HepG2 (cell line): ENCODE measurements around the gene NOL4L. TPM values are rescaled to one million over a fixed set of nuclear protein-coding genes. Genes with fewer than 3 reads are reported as not detected.

Experiments used
- FOXA1 ChIP-seq, 2 experiments: fragments of 450-650 bp in 1 of 2; sonication (generic) in 1 of 2; formaldehyde crosslinking in 1 of 2; IDR thresholded peaks; 2 replicates each; pipeline versions ENCODE4 v1.4.0 to v1.6.1; 2016 to 2020; ENCODE audit warnings: missing genetic modification reagents in 1 of 2
- PAWR ChIP-seq: sonication (generic); formaldehyde crosslinking; IDR thresholded peaks from 2 replicates; pipeline ENCODE4 v1.4.0; 2020; ENCODE audit warnings: missing genetic modification reagents, mild to moderate bottlenecking, borderline replicate concordance
- PHB2 ChIP-seq: fragments of 450-650 bp; IDR thresholded peaks from 2 replicates; pipeline ENCODE4 v1.6.1; 2018; ENCODE audit not compliant: partially characterized antibody
- RCOR2 ChIP-seq: IDR thresholded peaks from 2 replicates; pipeline ENCODE4 v1.6.1; 2016; ENCODE audit warnings: missing biosample characterization, missing genetic modification reagents
- SATB2 ChIP-seq: sonication (generic); formaldehyde crosslinking; IDR thresholded peaks from 2 replicates; pipeline ENCODE4 v1.5.0; 2020; ENCODE audit warnings: missing genetic modification reagents
- SNRNP70 ChIP-seq: fragments of 200-400 bp; formaldehyde crosslinking; IDR thresholded peaks from 2 replicates; pipeline ENCODE4 v1.6.1; 2017; ENCODE audit warnings: mild to moderate bottlenecking, low read depth, low read length, moderate library complexity
- SOX5 ChIP-seq: IDR thresholded peaks from 2 replicates; pipeline ENCODE4 v1.6.1; 2016; ENCODE audit warnings: borderline replicate concordance
- TBP ChIP-seq: sonication (generic); formaldehyde crosslinking; IDR thresholded peaks from 2 replicates; pipeline ENCODE4 v1.5.0; 2020; ENCODE audit warnings: missing genetic modification reagents
- TIGD3 ChIP-seq: sonication (generic); formaldehyde crosslinking; IDR thresholded peaks from 2 replicates; pipeline ENCODE4 v1.5.1; 2020; ENCODE audit warnings: mild to moderate bottlenecking, missing genetic modification reagents, borderline replicate concordance
- ZBTB26 ChIP-seq: IDR thresholded peaks from 2 replicates; pipeline ENCODE4 v1.6.1; 2016; ENCODE audit warnings: missing compliant biosample characterization, missing genetic modification reagents, borderline replicate concordance
- ZBTB37 ChIP-seq: sonication (generic); formaldehyde crosslinking; IDR thresholded peaks from 2 replicates; pipeline ENCODE4 v1.4.0; 2020; ENCODE audit warnings: mild to moderate bottlenecking, missing genetic modification reagents
- ZNF629 ChIP-seq: sonication (generic); formaldehyde crosslinking; conservative IDR thresholded peaks from 2 replicates; pipeline ENCODE4 v1.5.0; 2020; ENCODE audit warnings: missing genetic modification reagents
- ZNF709 ChIP-seq: sonication (generic); formaldehyde crosslinking; IDR thresholded peaks from 2 replicates; pipeline ENCODE4 v1.5.0; 2020; ENCODE audit warnings: mild to moderate bottlenecking, missing genetic modification reagents
- ZNF713 ChIP-seq: sonication (generic); formaldehyde crosslinking; IDR thresholded peaks from 2 replicates; pipeline ENCODE4 v1.4.0; 2020; ENCODE audit warnings: mild to moderate bottlenecking, missing genetic modification reagents
- ZNF746 ChIP-seq: sonication (generic); formaldehyde crosslinking; IDR thresholded peaks from 2 replicates; pipeline ENCODE4 v1.8.0; 2022; ENCODE audit warnings: mild to moderate bottlenecking, missing genetic modification reagents
- ZNF766 ChIP-seq: sonication (generic); formaldehyde crosslinking; IDR thresholded peaks from 2 replicates; pipeline ENCODE4 v1.5.0; 2020; ENCODE audit warnings: missing genetic modification reagents, borderline replicate concordance
- ZNF775 ChIP-seq: sonication (generic); formaldehyde crosslinking; IDR thresholded peaks from 2 replicates; pipeline ENCODE4 v1.4.0; 2020; ENCODE audit warnings: missing genetic modification reagents, mild to moderate bottlenecking, moderate library complexity, borderline replicate concordance
- ZSCAN22 ChIP-seq: sonication (generic); formaldehyde crosslinking; IDR thresholded peaks from 2 replicates; pipeline ENCODE4 v1.4.0; 2020; ENCODE audit warnings: mild to moderate bottlenecking, missing genetic modification reagents
- polyA plus RNA-seq, 8 experiments: library from polyadenylated mRNA; depleted of rRNA in 3 of 8; stranded (reverse) in 7 of 8; unstranded in 1 of 8; fragments of >200 nt; fragmentation: Illumina TruSeq in 4 of 8; extraction: Trizol in 4 of 8; gene quantifications; 2 replicates each; pipeline versions ENCODE4 v1.2.1 to v1.2.3, GENCODE V29; 2011 to 2016; ENCODE audit warnings: low read depth in 4 of 8, missing spikeins in 1 of 8, mixed read lengths in 1 of 8; ENCODE audit not compliant: insufficient read depth in 1 of 8
- total RNA-seq, 5 experiments: library from RNA; depleted of rRNA; stranded (reverse); fragments of >200 nt; fragmentation: Illumina TruSeq; extraction: Trizol; gene quantifications; 2 replicates each; pipeline ENCODE4 v1.2.3, GENCODE V29; 2016; ENCODE audit warnings: low read depth in 1 of 5
- TF ChIP-seq, protein P1 (sequence below): sonication (generic); formaldehyde crosslinking; conservative IDR thresholded peaks from 2 replicates; pipeline ENCODE4 v1.8.0; 2022; ENCODE audit warnings: mild to moderate bottlenecking, moderate library complexity, missing genetic modification reagents
- TF ChIP-seq, protein P2 (sequence below), 2 experiments: sonication (generic) in 1 of 2; formaldehyde crosslinking in 1 of 2; IDR thresholded peaks; 2 replicates each; pipeline versions ENCODE4 v1.5.1 to v1.6.1; 2011 to 2020; ENCODE audit warnings: borderline replicate concordance in 1 of 2, low read depth in 1 of 2, low read length in 1 of 2, mild to moderate bottlenecking in 1 of 2, missing genetic modification reagents in 1 of 2, moderate library complexity in 1 of 2

NOL4L gene
- total and polyA plus RNA-seq, 2 of the 13 experiments (the other 11 are each of a cell fraction or from before 2014, with no cell fraction given), result 16.6 to 35.4 TPM

DNA sequence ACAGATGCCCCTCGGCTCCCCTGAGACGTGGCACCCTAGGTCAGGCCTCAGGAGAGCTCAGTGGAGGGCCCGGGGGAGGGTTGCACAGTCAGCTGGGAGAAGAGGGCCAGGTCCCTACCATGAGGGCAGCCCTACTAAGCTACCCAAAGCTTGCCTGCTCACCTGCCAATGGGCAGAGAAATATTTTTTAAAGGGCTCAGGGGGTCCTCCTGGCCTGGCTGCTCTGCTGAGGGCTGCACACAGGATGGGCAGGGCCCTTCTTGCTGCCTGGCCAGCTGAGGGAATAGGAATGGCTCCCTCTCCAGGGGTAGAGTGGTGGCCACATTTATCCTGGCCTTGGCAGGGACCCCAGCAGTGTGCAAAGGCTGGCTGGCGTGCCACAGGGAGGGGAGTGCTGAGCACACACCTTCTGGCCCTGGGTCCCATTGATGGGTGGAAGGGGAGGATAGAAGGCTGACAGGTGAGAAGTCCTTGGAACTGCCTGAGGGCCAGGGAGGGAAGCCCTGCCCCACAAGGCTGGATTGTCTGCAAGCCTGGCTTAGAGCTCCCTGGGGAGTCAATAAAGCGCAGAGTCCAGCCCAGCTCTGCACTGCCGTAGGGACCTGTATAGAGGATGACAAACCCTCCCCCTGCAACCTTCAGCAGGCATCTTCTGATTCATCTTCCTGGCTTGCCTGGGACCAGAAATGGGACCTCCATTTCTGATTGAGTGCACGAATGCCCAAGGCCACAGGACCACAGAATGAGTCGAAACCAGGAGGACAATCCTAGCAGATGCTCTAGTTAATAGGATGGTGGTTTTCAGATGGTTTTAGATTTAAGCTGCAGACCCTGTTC is 62.1 kb downstream of the NOL4L start (continued):
- no peak for TF ChIP-seq TIGD3
- TF ChIP-seq, protein P1, sequence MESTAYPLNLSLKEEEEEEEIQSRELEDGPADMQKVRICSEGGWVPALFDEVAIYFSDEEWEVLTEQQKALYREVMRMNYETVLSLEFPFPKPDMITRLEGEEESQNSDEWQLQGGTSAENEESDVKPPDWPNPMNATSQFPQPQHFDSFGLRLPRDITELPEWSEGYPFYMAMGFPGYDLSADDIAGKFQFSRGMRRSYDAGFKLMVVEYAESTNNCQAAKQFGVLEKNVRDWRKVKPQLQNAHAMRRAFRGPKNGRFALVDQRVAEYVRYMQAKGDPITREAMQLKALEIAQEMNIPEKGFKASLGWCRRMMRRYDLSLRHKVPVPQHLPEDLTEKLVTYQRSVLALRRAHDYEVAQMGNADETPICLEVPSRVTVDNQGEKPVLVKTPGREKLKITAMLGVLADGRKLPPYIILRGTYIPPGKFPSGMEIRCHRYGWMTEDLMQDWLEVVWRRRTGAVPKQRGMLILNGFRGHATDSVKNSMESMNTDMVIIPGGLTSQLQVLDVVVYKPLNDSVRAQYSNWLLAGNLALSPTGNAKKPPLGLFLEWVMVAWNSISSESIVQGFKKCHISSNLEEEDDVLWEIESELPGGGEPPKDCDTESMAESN, result peak; percentile 86; the same call in 1 of the 2 replicates
- TF ChIP-seq SOX5 (CRISPR knock-in tag), result peak; percentile 76
- 0 out of 2 replicates have a peak, but pooled peaks have one; percentile 83 for TF ChIP-seq ZNF766 (CRISPR knock-in tag)
- no peak for TF ChIP-seq PHB2
- TF ChIP-seq PAWR, result no peak
- TF ChIP-seq TBP (CRISPR knock-in tag), result 0 out of 2 replicates have a peak, but pooled peaks have one; percentile 78
- peak; percentile 69; the same call in 1 of the 2 replicates for TF ChIP-seq ZBTB37 (CRISPR knock-in tag)
- peak; percentile 97 for TF ChIP-seq RCOR2 (CRISPR knock-in tag)
- no peak for TF ChIP-seq ZNF709 (CRISPR knock-in tag)
- no peak; the same call in 1 of the 2 replicates for TF ChIP-seq ZNF775 (CRISPR knock-in tag)
- TF ChIP-seq ZBTB26 (CRISPR knock-in tag), result peak; percentile 21; the same call in 1 of the 2 replicates
- TF ChIP-seq ZNF713 (CRISPR knock-in tag), result no peak; the same call in 1 of the 2 replicates
- TF ChIP-seq, protein P2, sequence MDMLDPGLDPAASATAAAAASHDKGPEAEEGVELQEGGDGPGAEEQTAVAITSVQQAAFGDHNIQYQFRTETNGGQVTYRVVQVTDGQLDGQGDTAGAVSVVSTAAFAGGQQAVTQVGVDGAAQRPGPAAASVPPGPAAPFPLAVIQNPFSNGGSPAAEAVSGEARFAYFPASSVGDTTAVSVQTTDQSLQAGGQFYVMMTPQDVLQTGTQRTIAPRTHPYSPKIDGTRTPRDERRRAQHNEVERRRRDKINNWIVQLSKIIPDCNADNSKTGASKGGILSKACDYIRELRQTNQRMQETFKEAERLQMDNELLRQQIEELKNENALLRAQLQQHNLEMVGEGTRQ (IDR thresholded peaks at IDR 0.05; ENCODE audit: low read depth, low read length), result no peak
- TF ChIP-seq, protein P2 (CRISPR knock-in tag; IDR thresholded peaks at IDR 0.05; ENCODE audit: borderline replicate concordance), result peak; percentile 9; the same call in 1 of the 2 replicates
- peak; percentile 69 for TF ChIP-seq ZNF629 (CRISPR knock-in tag)
- no peak for TF ChIP-seq FOXA1 (IDR thresholded peaks at IDR 0.05)
- TF ChIP-seq FOXA1 (CRISPR knock-in tag; IDR thresholded peaks at IDR 0.05), result peak; percentile 72
- no peak for TF ChIP-seq ZSCAN22 (CRISPR knock-in tag)
- no peak for TF ChIP-seq SNRNP70
- peak; percentile 99 for TF ChIP-seq ZNF746
- TF ChIP-seq SATB2, result no peak
